HEK293T (cell line): ENCODE data around the gene SOAT2.

Experiments used
- CTCF ChIA-PET: fragments of 350-600 bp; formaldehyde crosslinking; extraction: SDS; loops from one replicate; lab custom pipeline; 2021; ENCODE audit warnings: antibody characterized with exemption, inconsistent platforms; lab: Yijun Ruan, JAX
- POLR2A ChIA-PET: fragments of 350-600 bp; formaldehyde crosslinking; extraction: SDS; loops from one replicate; lab custom pipeline; 2020; ENCODE audit warnings: antibody characterized with exemption, inconsistent platforms; lab: Yijun Ruan, JAX
- DNase-seq: peaks from one replicate; pipeline ENCODE4 v3.0.0; 2012; ENCODE audit warnings: mixed read lengths; ENCODE audit errors: extremely low spot score
- ARNT ChIP-seq: fragments of 450-650 bp; IDR thresholded peaks from 2 replicates; pipeline ENCODE4 v1.6.1; 2017; ENCODE audit warnings: mild to moderate bottlenecking
- BHLHE40 ChIP-seq: fragments of 450-650 bp; IDR thresholded peaks from 2 replicates; pipeline ENCODE4 v1.6.1; 2016; ENCODE audit warnings: mild to moderate bottlenecking, moderate library complexity, borderline replicate concordance
- CTBP1 ChIP-seq: fragments of 450-650 bp; IDR thresholded peaks from 2 replicates; pipeline ENCODE4 v1.6.1; 2016; ENCODE audit warnings: borderline replicate concordance
- ELF4 ChIP-seq: fragments of 450-650 bp; IDR thresholded peaks from 2 replicates; pipeline ENCODE4 v1.6.1; 2017; ENCODE audit warnings: antibody characterized with exemption
- FOXA1 ChIP-seq: fragments of 450-650 bp; IDR thresholded peaks from 2 replicates; pipeline ENCODE4 v1.6.1; 2016; ENCODE audit warnings: mild to moderate bottlenecking
- FOXK2 ChIP-seq: fragments of 450-650 bp; IDR thresholded peaks from 2 replicates; pipeline ENCODE4 v1.6.1; 2016; ENCODE audit warnings: mild to moderate bottlenecking
- FOXM1 ChIP-seq: fragments of 450-650 bp; IDR thresholded peaks from 2 replicates; pipeline ENCODE4 v1.6.1; 2017; ENCODE audit warnings: mild to moderate bottlenecking, borderline replicate concordance
- HDGF ChIP-seq: fragments of 450-650 bp; IDR thresholded peaks from 2 replicates; pipeline ENCODE4 v1.6.1; 2017; ENCODE audit warnings: antibody characterized with exemption, borderline replicate concordance
- L3MBTL2 ChIP-seq: fragments of 450-650 bp; conservative IDR thresholded peaks from 2 replicates; pipeline ENCODE4 v1.6.1; 2016; ENCODE audit warnings: mild to moderate bottlenecking
- LEF1 ChIP-seq: fragments of 450-650 bp; IDR thresholded peaks from 2 replicates; pipeline ENCODE4 v1.6.1; 2017; ENCODE audit warnings: mild to moderate bottlenecking, borderline replicate concordance
- NFRKB ChIP-seq: fragments of 450-650 bp; IDR thresholded peaks from 2 replicates; pipeline ENCODE4 v1.6.1; 2016; ENCODE audit warnings: mild to moderate bottlenecking, moderate library complexity
- SP1 ChIP-seq: fragments of 450-650 bp; IDR thresholded peaks from 2 replicates; pipeline ENCODE4 v1.6.1; 2017
- SUZ12 ChIP-seq: fragments of 450-650 bp; IDR thresholded peaks from 2 replicates; pipeline ENCODE4 v1.6.1; 2016; ENCODE audit warnings: mild to moderate bottlenecking
- TARDBP ChIP-seq: fragments of 450-650 bp; IDR thresholded peaks from 2 replicates; pipeline ENCODE4 v1.6.1; 2016
- ZNF384 ChIP-seq: fragments of 450-650 bp; IDR thresholded peaks from 2 replicates; pipeline ENCODE4 v1.6.1; 2016
- TF ChIP-seq, protein P1 (sequence below): fragments of 450-650 bp; IDR thresholded peaks from 2 replicates; pipeline ENCODE4 v1.6.1; 2016

Gene SOAT2

GRCh38 chr12:53069621-53070410 is 33.5 kb upstream of the SOAT2 start:
- DNase-seq = no peak
- POLR2A ChIA-PET = interaction anchor here (0.9 to 1.4 kb wide), 2 partner anchors 29 to 419 kb away, joined by 3 to 4 read pairs; no protein-coding TSS in a partner anchor
- TF ChIP-seq FOXM1 (no peak), SP1 (no peak), LEF1 (no peak), TARDBP (no peak), L3MBTL2 (no peak), FOXA1 (no peak), FOXK2 (no peak), HDGF (no peak), ARNT (no peak), ZNF384 (no peak), NFRKB (no peak), SUZ12 (no peak), ELF4 (no peak), CTBP1 (no peak), BHLHE40 (no peak)
- TF ChIP-seq, protein P1, sequence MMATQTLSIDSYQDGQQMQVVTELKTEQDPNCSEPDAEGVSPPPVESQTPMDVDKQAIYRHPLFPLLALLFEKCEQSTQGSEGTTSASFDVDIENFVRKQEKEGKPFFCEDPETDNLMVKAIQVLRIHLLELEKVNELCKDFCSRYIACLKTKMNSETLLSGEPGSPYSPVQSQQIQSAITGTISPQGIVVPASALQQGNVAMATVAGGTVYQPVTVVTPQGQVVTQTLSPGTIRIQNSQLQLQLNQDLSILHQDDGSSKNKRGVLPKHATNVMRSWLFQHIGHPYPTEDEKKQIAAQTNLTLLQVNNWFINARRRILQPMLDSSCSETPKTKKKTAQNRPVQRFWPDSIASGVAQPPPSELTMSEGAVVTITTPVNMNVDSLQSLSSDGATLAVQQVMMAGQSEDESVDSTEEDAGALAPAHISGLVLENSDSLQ = no peak
- CTCF ChIA-PET = interaction anchor here (1.0 kb wide), 1 partner anchor 29 kb away, joined by 3 read pairs; no protein-coding TSS in a partner anchor

DNA sequence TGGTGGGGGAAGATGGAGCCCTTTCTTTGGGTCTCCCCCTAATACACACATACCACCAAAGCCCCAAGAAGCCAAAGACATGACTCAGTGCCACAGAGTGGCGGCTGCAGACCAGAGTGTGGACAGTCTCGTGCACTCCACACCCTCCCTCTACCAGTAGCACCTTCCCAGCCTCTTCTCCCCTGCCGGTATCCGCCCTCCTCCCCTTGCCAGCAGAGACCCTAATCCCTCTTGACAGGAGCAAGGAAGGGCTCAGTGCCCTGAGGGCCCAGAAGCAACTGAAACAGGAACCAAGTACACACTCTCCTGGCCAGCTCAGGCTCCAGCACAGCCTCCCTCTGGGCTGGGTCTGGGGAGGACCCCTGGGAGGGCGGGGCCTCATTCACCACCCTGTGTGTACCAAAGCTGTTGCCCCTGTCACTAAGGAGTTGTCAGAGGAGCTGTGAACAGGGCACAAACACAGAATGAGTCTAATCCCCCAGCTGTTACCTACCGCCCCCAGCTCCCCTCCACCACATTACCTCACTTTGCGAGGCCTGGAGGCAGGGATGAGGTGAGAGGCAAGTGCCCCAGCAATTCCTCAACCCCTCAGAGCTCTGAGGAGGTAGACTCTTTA is 32.3 kb upstream of the SOAT2 start:
- CTCF ChIA-PET = interaction anchor here (1.4 kb wide), 1 partner anchor 9 kb away, joined by 3 read pairs; no protein-coding TSS in a partner anchor
- DNase-seq = no peak
- POLR2A ChIA-PET = interaction anchor here (1.2 to 1.4 kb wide), 2 partner anchors 8 to 28 kb away, joined by 4 to 6 read pairs; partner anchors contain the start of gene SPRYD3
- TF ChIP-seq HDGF (no peak), L3MBTL2 (no peak), LEF1 (no peak), TARDBP (no peak), FOXM1 (no peak), SUZ12 (no peak), ZNF384 (no peak), SP1 (no peak), ELF4 (no peak), FOXK2 (no peak), ARNT (no peak), CTBP1 (no peak), BHLHE40 (no peak), NFRKB (no peak), FOXA1 (no peak)
- TF ChIP-seq, protein P1 = no peak

DNA sequence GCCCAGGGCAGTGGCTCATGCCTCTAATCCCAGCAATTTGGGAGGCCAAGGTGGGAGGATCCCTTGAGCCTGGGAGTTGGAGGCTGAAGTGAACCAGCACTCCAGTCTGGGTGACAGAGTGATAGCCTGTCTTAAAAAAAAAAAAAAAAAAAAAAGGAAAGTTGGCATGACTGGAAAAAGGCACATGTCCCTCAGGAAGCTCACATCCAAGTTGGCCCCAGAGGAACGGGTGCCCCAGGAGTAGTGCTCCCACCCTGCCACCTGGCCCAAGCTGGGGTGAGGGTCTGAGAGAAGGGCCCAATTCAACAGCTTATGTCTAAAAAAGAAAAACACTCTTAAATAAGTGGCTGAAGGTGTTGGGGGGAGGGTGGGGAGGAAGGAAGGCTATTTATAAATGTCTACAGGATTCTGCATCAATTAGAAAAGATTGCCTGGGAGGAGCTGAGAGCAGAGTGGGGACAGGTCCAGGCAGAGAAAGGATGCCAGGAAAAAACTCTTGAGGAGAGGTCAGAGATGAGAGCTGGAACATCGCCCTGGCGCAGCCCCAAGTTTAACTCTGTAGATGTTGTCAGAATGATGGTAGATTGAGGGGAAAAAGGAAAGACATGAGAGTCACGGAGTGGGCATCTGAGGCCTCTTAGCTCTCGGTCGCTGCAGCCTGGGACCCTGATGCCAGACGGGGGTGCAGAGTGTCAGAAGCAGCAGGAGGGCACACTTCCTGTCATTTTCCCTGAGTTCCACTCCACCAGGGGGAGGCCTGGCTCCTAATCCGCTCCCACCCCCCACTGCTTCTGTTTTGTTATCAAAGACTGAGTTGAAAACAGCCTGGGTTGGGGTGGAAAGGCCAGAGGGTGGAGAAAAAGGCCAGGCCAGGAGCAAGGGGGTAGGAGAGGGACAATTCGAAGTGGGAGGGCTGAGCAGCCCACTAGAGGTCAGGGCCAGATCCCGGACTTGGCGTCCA is 31.4 kb upstream of the SOAT2 start:
- TF ChIP-seq HDGF = no peak
- no peak for TF ChIP-seq SP1
- TF ChIP-seq LEF1 = no peak
- TF ChIP-seq ELF4 = no peak
- no peak for TF ChIP-seq FOXA1
- no peak for TF ChIP-seq TARDBP
- TF ChIP-seq FOXK2 = no peak
- no peak for TF ChIP-seq ARNT
- TF ChIP-seq L3MBTL2 = no peak
- no peak for TF ChIP-seq BHLHE40
- TF ChIP-seq CTBP1 = no peak
- TF ChIP-seq, protein P1 = no peak
- TF ChIP-seq NFRKB = no peak
- TF ChIP-seq SUZ12 = no peak
- TF ChIP-seq FOXM1 = no peak
- ChIA-PET POLR2A (interaction anchor here (1.2 to 1.4 kb wide), 2 partner anchors 7 to 27 kb away, joined by 4 to 6 read pairs; partner anchors contain the start of gene SPRYD3), CTCF (interaction anchor here (1.4 kb wide), 1 partner anchor 10 kb away, joined by 3 read pairs; no protein-coding TSS in a partner anchor)
- no peak for DNase-seq

- ChIA-PET CTCF (interaction anchor here (0.6 to 0.7 kb wide), 2 partner anchors 11 to 1061 kb away, joined by 3 to 6 read pairs; no protein-coding TSS in a partner anchor), POLR2A (no interaction called here)
- DNase-seq = no peak
- no peak for TF ChIP-seq SUZ12
- TF ChIP-seq, protein P1 = no peak
- no peak for TF ChIP-seq ELF4
- TF ChIP-seq L3MBTL2 = no peak
- TF ChIP-seq HDGF = no peak
- TF ChIP-seq LEF1 = no peak
- TF ChIP-seq FOXM1 = no peak
- TF ChIP-seq FOXK2 = no peak
- no peak for TF ChIP-seq TARDBP
- TF ChIP-seq ARNT = no peak
- TF ChIP-seq NFRKB = no peak
Measured at GRCh38 chr12:53073881-53074280, 29.4 kb upstream of the SOAT2 start.
